Muscle layer of duodenum (tissue), 2 donors: ENCODE data around the gene TBCD.
"Not testable (repeated sequence)": the region's sequence is repeated elsewhere in the genome, so short reads cannot be mapped to it uniquely, and the experiment has no call there.

ENCODE experiments used
- H3K27ac ChIP-seq: one replicate; pipeline ENCODE4 v1.7.0; 2013; ENCODE audit warnings: mild to moderate bottlenecking, low read length
- H3K27me3 ChIP-seq: one replicate; pipeline ENCODE4 v1.7.0; 2013; ENCODE audit warnings: low read depth, mild to moderate bottlenecking, control low read depth, low read length
- H3K36me3 ChIP-seq, 2 donors: one replicate each; pipeline ENCODE4 v1.7.0; 2013; ENCODE audit warnings: low read length in 2 of 2, control low read depth in 1 of 2, mild to moderate bottlenecking in 1 of 2; ENCODE audit not compliant: insufficient read depth in 2 of 2, control insufficient read depth in 1 of 2
- H3K4me1 ChIP-seq, 2 donors: one replicate each; pipeline ENCODE4 v1.7.0; 2013; ENCODE audit warnings: low read length in 2 of 2, mild to moderate bottlenecking in 2 of 2, control low read depth in 1 of 2, moderate library complexity in 1 of 2; ENCODE audit not compliant: insufficient read depth in 2 of 2, control insufficient read depth in 1 of 2
- H3K4me3 ChIP-seq, 2 donors: one replicate each; pipeline ENCODE4 v1.7.0; 2013; ENCODE audit warnings: low read length in 2 of 2, low read depth in 1 of 2, mild to moderate bottlenecking in 1 of 2
- H3K9me3 ChIP-seq, 2 donors: one replicate each; pipeline ENCODE4 v1.7.0; 2013; ENCODE audit warnings: low read length in 2 of 2, control low read depth in 1 of 2, mild to moderate bottlenecking in 1 of 2; ENCODE audit not compliant: control insufficient read depth in 1 of 2
- donor health status: healthy.

TBCD gene

DNA sequence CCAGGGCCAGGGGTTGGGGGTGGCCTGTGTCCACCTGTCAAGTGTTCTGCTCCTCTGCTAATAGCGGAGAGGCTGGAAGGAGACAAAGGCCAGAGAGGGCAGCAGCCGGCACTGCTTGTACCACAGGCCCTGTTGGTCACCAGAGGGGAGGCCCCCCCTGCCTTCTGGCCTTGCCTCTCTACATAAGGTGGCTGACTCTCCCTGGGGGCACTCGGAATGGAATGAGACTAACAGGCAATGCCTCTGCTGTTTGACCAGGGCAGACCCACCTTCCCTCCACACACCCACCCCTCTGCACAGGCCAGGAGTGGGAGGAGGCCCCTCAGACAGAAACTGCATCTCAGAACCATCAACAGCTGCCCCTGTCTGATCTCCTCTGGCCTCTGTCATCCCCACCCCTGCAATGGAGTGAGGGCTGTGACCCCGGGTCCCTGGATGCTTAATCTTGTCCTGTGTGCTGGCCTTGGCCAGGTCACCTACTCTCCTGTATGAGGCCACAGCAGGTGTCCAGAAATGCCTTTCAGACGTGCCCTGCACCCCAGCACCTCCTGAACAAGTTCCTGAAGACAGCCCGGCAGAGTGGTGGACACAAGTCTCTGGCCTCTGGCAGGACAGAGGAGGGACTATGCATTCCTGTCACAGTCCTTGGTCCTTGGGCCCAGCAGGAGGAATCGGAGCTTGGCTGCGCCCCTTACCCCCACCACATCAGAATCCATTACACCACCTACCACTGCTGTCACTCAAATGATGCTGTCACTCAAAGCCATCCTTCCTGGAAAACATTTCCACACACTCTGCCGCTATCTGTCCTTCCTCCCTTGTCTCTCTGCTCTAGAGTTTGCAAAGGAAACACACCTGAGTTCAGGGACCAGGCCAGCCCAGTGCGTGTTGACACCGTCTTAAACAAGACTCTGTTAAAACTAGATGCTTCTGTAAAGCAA lies 195.5 kb downstream of the TBCD start:
- peaks cover 10 to 36% of the 10 kb centered on the region in 2 donors for H3K9me3 ChIP-seq
- no peaks in the 10 kb centered on the region for H3K27me3 ChIP-seq
- H3K4me1 ChIP-seq: no peaks in the 10 kb centered on the region
- H3K4me3 ChIP-seq: no peak overlapping the region
- no peak overlapping the region for H3K27ac ChIP-seq
- H3K36me3 ChIP-seq: peaks cover 14 to 50% of the 10 kb centered on the region in 2 donors

DNA sequence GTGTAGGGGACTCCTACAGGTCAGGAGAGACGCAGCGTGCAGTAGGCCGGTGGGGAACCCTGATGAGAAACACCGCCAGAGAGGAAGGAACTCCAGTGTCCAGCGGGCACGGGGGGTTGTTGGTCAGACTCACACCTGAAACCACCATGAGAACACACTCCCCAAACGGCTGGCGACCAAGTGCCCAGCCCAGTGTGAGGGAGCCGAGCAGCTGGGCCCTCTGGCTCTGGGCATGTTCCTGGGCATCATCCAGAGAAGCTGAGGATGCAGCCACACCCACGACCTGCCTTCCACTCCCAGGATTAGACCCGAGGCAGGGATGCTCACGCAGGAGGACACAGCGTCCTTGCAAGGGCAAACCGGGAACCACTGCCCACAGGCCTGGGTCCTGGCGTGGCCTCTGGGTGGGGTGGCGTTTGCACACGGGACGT lies 196.2 kb downstream of the TBCD start:
- peaks cover 14 to 42% of the 10 kb centered on the region in 2 donors for H3K36me3 ChIP-seq
- H3K4me1 ChIP-seq: no peaks in the 10 kb centered on the region
- peaks cover 10 to 36% of the 10 kb centered on the region in 2 donors for H3K9me3 ChIP-seq
- H3K27me3 ChIP-seq: no peaks in the 10 kb centered on the region
- no peak overlapping the region for H3K4me3 ChIP-seq
- no peak overlapping the region for H3K27ac ChIP-seq

DNA sequence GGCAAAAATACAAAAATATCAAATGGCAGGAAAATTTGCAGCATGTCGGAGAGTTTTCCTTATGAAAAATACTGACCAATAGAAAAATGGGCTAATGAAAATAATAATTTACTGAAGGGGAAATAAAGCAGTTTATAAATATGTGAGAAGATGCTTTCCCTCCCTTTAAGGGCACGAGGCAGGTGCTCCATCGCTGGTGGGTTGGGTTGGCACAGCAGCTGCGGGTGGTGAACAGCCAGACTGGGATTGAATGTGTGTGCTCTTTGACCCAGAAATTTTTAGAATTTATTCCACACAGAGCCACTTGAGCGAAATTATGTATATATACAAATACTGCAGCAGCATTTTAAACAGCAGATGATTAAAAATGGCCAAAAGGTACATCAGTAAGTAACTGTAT lies 197.1 kb downstream of the TBCD start:
- Histone ChIP-seq H3K4me1 (no peaks in the 10 kb centered on the region), H3K27me3 (no peaks in the 10 kb centered on the region), H3K4me3 (no peak overlapping the region), H3K9me3 (peaks cover 10 to 28% of the 10 kb centered on the region in 2 donors), H3K36me3 (peaks cover 5 to 34% of the 10 kb centered on the region in 2 donors), H3K27ac (no peak overlapping the region)

DNA sequence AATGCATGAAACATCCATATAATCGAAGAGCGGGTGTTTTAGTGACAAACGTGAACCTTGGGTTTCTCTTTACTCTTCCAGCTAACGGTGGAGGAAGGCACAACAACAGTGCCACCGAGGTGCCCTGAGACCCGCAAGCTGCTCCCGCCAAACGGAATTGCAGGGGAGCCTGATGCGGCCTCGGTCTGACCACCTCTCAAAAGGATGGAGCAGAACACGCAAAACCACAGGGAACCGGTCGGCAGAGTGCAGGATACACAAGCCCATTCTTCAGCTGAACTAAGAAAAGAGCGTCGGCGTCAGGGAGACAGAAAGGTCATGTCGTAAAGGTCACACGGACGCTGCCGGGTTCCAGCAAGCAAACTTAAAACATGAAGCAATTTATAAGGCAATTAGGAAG lies 197.5 kb downstream of the TBCD start:
- peaks cover 10 to 24% of the 10 kb centered on the region in 2 donors for H3K9me3 ChIP-seq

DNA sequence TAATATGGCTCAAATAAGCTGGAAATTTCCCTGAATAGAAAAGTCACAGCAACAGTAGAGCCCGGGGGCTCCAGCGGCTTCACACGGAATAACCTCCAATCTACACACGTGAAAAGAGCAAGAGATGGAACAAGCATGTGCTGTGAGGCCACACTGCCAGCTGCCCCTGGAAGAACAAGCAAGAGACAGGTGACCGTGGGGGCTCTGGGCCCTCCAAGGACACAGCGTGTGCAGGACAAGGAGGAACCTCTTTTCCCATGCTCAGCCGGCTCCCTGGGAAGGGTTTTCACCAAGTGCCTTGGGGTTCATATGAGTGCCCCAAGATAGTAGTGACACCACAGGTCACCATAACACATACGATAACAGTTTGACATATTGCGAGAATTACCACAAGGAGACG lies 198.1 kb downstream of the TBCD start:
- Histone ChIP-seq H3K27ac (no peak overlapping the region), H3K9me3 (peaks cover 10 to 17% of the 10 kb centered on the region in 2 donors), H3K4me1 (no peaks in the 10 kb centered on the region), H3K36me3 (peaks cover 0 to 24% of the 10 kb centered on the region in 2 donors), H3K4me3 (no peak overlapping the region), H3K27me3 (no peaks in the 10 kb centered on the region)

More for the DNA sequence above, 197.5 kb downstream of the TBCD start:
- H3K4me3 ChIP-seq: no peak overlapping the region
- peaks cover 1 to 30% of the 10 kb centered on the region in 2 donors for H3K36me3 ChIP-seq
- H3K27ac ChIP-seq: no peak overlapping the region
- H3K27me3 ChIP-seq: no peaks in the 10 kb centered on the region
- no peaks in the 10 kb centered on the region for H3K4me1 ChIP-seq

DNA sequence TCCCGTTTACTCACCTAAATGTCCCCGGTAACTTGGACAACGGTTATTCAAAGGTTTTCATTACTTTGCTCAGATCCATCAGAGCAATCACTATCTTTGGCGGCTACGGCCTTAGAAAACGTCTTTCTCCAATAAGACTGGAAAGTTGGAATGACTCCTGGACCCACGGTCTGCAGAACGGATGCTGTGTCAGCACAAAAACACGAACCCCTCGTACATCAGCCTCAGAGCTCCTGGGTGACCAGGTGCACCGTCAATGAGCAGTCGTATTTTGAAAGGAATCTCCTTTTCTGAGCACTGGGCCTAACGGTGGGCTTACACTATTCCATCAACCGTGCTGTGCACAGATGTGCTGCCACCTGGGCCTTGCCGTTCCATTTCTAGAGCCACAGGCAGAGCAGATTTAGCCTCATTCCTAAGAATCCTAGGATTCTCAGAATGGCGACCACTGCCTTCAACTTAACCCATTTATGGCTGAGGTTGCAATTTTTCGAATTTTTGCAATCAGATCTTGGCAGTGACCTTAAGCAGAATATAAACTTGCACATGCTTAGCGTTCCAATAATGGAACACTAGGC lies 198.7 kb downstream of the TBCD start:
- H3K4me3 ChIP-seq: no peak overlapping the region
- H3K4me1 ChIP-seq: no peaks in the 10 kb centered on the region
- H3K36me3 ChIP-seq: peaks cover 0 to 17% of the 10 kb centered on the region in 2 donors
- peaks cover 5 to 15% of the 10 kb centered on the region in 2 donors for H3K9me3 ChIP-seq
- H3K27me3 ChIP-seq: no peaks in the 10 kb centered on the region
- no peak overlapping the region for H3K27ac ChIP-seq

DNA sequence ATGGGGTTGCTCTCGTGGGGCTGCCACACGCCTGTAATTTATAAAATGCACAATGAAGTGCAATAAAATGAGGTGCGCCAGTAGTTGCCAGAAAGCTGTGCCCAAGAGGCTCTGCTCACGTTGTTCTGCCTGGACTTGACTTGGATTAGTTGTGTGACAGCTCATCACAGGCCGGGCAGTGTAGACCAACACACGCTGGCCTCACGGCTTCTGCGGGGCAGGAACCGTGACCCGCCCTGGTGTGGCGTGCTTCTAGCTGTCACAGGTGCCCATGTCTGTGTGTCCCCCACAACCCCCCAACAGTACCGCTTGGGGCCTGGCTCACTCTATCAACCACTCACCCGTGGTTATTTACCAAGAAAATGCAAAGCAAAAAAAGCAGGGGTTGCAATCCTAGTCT lies 200.2 kb downstream of the TBCD start:
- Histone ChIP-seq H3K27me3 (no peaks in the 10 kb centered on the region), H3K36me3 (peaks cover 0 to 12% of the 10 kb centered on the region in 2 donors), H3K4me3 (no peak overlapping the region), H3K4me1 (no peaks in the 10 kb centered on the region), H3K27ac (no peak overlapping the region), H3K9me3 (peaks cover 0 to 8% of the 10 kb centered on the region in 2 donors)

DNA sequence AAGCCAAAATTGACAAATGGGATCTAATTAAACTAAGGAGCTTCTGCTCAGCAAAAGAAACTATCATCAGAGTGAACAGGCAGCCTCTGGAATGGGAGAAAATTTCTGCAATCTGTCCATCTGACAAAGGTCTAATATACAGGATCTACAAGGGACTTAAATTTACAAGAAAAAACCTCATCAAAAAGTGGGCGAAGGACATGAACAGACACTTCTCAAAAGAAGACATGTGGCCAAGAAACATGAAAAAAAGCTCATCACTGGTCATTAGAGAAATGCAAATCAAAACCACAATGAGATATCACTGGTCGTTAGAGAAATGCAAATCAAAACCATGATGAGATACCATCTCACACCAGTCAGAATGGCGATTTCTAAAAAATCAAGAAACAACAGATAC lies 203.2 kb downstream of the TBCD start:
- H3K27ac ChIP-seq, H3K4me1 ChIP-seq, H3K9me3 ChIP-seq, H3K36me3 ChIP-seq, H3K27me3 ChIP-seq, H3K4me3 ChIP-seq: not testable (repeated sequence)

DNA sequence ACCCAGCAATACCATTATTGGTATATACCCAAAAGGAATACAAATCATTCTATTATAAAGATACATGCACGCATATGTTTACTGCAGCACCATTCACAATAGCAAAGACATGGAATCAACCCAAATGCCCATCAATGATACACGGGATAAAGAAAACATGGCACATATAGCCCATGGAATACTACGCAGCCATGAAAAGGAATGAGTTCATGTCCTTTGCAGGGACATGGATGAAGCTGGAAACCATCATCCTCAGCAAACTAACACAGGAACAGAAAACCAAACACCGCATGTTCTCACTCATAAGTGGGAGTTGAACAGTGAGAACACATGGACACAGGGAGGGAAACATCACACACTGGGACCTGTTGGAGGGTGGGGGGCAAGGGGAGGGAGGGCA lies 203.8 kb downstream of the TBCD start:
- not testable (repeated sequence) for H3K4me1 ChIP-seq, H3K9me3 ChIP-seq, H3K27me3 ChIP-seq, H3K36me3 ChIP-seq, H3K27ac ChIP-seq, H3K4me3 ChIP-seq

DNA sequence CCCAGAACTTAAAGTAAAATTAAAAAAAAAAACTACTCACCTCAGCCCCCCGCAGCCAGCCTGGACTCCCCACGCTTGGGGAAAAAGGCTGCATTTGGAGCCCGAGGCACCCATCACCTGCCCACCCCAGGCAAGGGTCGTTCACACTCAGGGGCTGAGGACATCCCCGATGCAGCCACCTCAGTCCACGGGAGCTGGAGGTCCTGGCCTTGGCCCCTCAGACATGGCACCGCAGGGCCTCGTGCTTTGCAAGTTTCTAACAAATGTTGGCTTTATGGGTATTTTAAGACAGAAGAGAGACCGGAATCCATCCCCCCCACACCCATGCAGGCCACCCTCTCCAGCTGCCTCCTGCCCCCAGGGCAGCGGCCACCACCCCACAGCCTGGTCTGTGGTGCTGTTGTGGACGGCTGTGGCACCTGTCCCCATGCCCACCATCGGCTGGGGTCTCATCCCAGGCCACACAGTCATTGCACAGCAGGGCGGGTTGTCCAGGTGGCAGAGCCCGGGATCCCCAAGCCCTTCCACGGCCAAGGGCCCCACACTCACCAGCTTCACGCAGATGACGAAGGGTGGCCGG lies 204.4 kb downstream of the TBCD start:
- Histone ChIP-seq H3K27me3 (no peaks in the 10 kb centered on the region), H3K27ac (no peak overlapping the region), H3K4me3 (no peak overlapping the region), H3K4me1 (no peaks in the 10 kb centered on the region), H3K36me3 (peaks cover 0 to 9% of the 10 kb centered on the region in 2 donors), H3K9me3 (peaks cover 0 to 3% of the 10 kb centered on the region in 2 donors)

DNA sequence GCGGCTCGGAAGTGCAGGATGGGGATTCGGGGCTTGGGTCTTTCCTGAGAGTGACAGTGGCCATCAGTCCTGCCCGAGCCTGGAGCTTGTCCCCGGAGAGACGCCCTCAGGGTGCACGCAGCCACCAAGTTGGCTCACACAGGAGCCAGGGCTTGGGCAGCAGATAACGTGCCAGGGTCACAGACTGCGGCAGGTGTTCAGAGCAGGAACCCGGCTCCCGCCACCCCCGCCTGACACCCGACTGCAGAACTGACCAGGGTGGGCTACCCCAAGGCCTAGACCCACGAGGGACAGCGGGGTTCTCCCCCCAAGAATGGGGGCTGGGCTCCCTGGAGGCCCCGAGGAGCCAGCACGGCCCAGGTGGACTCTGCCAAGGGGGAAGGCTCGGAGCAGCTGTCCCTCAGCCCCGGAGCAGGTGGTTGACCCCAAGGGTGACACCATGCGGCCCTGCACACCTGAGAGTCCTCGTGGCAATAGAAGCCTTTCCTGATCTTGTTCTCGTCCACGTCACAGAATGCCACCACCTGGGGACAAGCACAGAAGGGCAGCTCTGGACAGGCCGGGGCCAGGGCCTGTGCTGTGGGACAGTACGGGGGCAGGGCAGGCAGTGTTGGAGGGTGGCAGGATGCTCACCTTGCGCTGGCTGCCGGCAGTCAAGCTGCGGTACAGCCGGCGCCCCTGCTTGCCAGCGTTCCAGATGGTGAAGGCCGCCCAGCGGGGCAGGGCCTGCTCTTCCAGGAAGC lies 205.0 kb downstream of the TBCD start:
- H3K27ac ChIP-seq: no peak overlapping the region
- H3K4me1 ChIP-seq: no peaks in the 10 kb centered on the region
- peaks cover 0 to 7% of the 10 kb centered on the region in 2 donors for H3K36me3 ChIP-seq
- H3K9me3 ChIP-seq: peaks cover 0 to 3% of the 10 kb centered on the region in 2 donors
- H3K4me3 ChIP-seq: no peak overlapping the region
- H3K27me3 ChIP-seq: no peaks in the 10 kb centered on the region
